Panc1 (cell line): ENCODE results near the gene MTFR1L. TPM values are rescaled to one million over a fixed set of nuclear protein-coding genes. Genes with fewer than 3 reads are reported as not detected.

Source experiments
- ATAC-seq: fragments of 200-7000 bp; cut with Tn5 transposase; 2 replicates; pipeline ENCODE4 v1.9.1; 2020; ENCODE audit warnings: mild to moderate bottlenecking, moderate library complexity
- BruUV-seq: library from RNA; stranded (reverse); fragments of 400-500 nt; replicated peaks from 2 replicates; lab custom pipeline; 2021; lab: Mats Ljungman, UMichigan
- CTCF ChIA-PET: fragments of 300-600 bp; sonication (Branson Sonifier 250); formaldehyde crosslinking; loops from one replicate; lab custom pipeline; 2022; ENCODE audit warnings: antibody characterized with exemption; lab: Charles Lee
- POLR2A ChIA-PET: fragments of 300-600 bp; sonication (Branson Sonifier 250); formaldehyde crosslinking; loops from one replicate; lab custom pipeline; 2022; ENCODE audit warnings: antibody characterized with exemption; lab: Charles Lee
- DNase-seq: peaks from one replicate; pipeline ENCODE4 v3.0.0-alpha.2; 2010; ENCODE audit warnings: low read depth, low spot score
- H3K27ac ChIP-seq: 2 replicates; pipeline ENCODE4 v1.5.1; 2011; ENCODE audit warnings: mild to moderate bottlenecking, low read length, inconsistent platforms
- H3K27me3 ChIP-seq: fragments of 200-500 bp; sonication (Bioruptor generic); 2 replicates; pipeline ENCODE4 v1.6.0; 2014; ENCODE audit warnings: low read length, inconsistent platforms; ENCODE audit not compliant: control insufficient read depth, insufficient read depth
- H3K36me3 ChIP-seq: fragments of 200-500 bp; sonication (Bioruptor generic); 2 replicates; pipeline ENCODE4 v1.5.1; 2014; ENCODE audit warnings: inconsistent platforms, mild to moderate bottlenecking, low read length, moderate library complexity; ENCODE audit not compliant: control insufficient read depth, insufficient read depth
- H3K4me1 ChIP-seq: 2 replicates; pipeline ENCODE4 v1.5.1; 2011; ENCODE audit warnings: inconsistent platforms, mild to moderate bottlenecking, low read length, moderate library complexity; ENCODE audit not compliant: control insufficient read depth, insufficient read depth
- H3K4me3 ChIP-seq, 2 experiments: 2 replicates each; pipeline ENCODE4 v1.5.1; 2011 to 2012; ENCODE audit warnings: low read depth in 2 of 2, low read length in 2 of 2, mild to moderate bottlenecking in 2 of 2, inconsistent platforms in 1 of 2, moderate library complexity in 1 of 2
- H3K9me3 ChIP-seq: fragments of 200-500 bp; sonication (Bioruptor generic); 2 replicates; pipeline ENCODE4 v1.5.1; 2014; ENCODE audit warnings: low read depth, mild to moderate bottlenecking, inconsistent platforms, low read length, moderate library complexity; ENCODE audit not compliant: control insufficient read depth, insufficient read depth
- POLR2AphosphoS5 ChIP-seq: IDR thresholded peaks from 2 replicates; pipeline ENCODE4 v1.6.1; 2012; ENCODE audit warnings: mild to moderate bottlenecking, low read depth, low read length, moderate library complexity
- SIN3A ChIP-seq: IDR thresholded peaks from 2 replicates; pipeline ENCODE4 v1.6.1; 2012; ENCODE audit warnings: low read depth, mild to moderate bottlenecking, low read length, moderate library complexity, borderline replicate concordance; ENCODE audit not compliant: insufficient read depth
- TCF7L2 ChIP-seq: IDR thresholded peaks from 2 replicates; pipeline ENCODE4 v1.6.1; 2011; ENCODE audit warnings: mild to moderate bottlenecking, low read depth, low read length, inconsistent platforms
- in situ Hi-C: cut with HindIII; loops from 2 replicates; pipeline ENCODE4 v1.10.0; 2016; ENCODE audit warnings: low sequenced_read_pairs, low pct_unique_long_range_greater_than_20kb
- intact Hi-C: fragments of 100-400 bp; cut with micrococcal nuclease; formaldehyde crosslinking; loops from one replicate; pipeline ENCODE4 v1.10.0; 2022; ENCODE audit not compliant: unreplicated experiment
- total RNA-seq: library from RNA; stranded (reverse); gene quantifications from one replicate; pipeline ENCODE4 v1.2.1, GENCODE V29; 2021; ENCODE audit not compliant: unreplicated experiment
- TF ChIP-seq, protein P1 (sequence below), 2 experiments: IDR thresholded peaks; 2 replicates each; pipeline ENCODE4 v1.6.1; 2011 to 2012; ENCODE audit warnings: low read depth in 2 of 2, control low read depth in 1 of 2, low read length in 1 of 2, mild to moderate bottlenecking in 1 of 2, moderate library complexity in 1 of 2; ENCODE audit not compliant: insufficient read depth in 1 of 2
- TF ChIP-seq, protein P2 (sequence below): fragments of 450-650 bp; IDR thresholded peaks from 2 replicates; pipeline ENCODE4 v1.5.1; 2017; ENCODE audit warnings: mild to moderate bottlenecking

The MTFR1L gene
- total RNA-seq, 1 experiment from 2014 or later: 68.5 TPM

DNA sequence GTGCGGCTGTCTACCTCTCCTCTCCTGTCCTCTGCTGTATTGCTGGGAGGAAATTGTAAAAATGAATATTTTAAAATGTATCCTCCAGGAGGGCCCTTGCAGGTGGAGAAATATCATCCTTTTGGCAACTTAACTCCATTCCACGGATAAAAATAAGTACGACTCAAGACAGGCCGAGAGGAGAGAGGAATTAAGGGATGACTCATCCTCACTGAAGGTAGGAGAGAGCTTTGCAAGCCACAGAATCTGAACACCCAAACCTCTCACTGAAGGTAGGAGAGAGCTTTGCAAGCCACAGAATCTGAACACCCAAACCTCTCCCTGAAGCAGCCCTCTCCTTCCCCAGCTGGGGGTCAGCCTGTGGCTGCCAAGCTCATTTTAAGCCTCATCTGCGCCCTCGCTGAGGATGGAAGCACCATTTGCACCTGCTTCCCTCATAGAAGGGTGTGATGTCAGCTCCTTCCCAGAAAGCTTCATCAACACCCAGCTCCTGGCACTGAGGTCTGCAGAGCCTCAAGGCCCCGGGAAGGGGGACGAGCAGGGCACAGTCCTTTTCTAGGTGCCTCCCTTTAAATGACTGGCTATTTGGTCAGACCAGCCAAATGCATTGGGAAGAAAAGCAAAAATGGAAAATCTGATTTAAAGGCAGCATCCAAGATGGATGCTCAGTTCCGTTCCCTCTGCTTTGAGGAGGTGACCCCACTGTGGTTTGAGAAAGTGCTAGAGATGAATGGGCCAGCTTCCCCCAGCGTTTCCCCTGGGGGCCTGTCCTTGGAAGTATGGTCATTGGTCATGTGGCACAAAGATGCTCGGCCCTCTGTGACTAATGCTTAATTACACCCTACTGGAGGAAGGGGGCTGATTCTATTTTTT is 32.6 kb upstream of the MTFR1L start:
- intact Hi-C loops: no loop called here
- ChIA-PET CTCF (no interaction called here), POLR2A (no interaction called here)
- H3K4me3 ChIP-seq: no peak overlapping the region
- DNase-seq: no peak
- no peak for ATAC-seq
- in situ Hi-C loops: no loop called here
- H3K27me3 ChIP-seq: no peaks in the 10 kb centered on the region
- TF ChIP-seq, protein P1, sequence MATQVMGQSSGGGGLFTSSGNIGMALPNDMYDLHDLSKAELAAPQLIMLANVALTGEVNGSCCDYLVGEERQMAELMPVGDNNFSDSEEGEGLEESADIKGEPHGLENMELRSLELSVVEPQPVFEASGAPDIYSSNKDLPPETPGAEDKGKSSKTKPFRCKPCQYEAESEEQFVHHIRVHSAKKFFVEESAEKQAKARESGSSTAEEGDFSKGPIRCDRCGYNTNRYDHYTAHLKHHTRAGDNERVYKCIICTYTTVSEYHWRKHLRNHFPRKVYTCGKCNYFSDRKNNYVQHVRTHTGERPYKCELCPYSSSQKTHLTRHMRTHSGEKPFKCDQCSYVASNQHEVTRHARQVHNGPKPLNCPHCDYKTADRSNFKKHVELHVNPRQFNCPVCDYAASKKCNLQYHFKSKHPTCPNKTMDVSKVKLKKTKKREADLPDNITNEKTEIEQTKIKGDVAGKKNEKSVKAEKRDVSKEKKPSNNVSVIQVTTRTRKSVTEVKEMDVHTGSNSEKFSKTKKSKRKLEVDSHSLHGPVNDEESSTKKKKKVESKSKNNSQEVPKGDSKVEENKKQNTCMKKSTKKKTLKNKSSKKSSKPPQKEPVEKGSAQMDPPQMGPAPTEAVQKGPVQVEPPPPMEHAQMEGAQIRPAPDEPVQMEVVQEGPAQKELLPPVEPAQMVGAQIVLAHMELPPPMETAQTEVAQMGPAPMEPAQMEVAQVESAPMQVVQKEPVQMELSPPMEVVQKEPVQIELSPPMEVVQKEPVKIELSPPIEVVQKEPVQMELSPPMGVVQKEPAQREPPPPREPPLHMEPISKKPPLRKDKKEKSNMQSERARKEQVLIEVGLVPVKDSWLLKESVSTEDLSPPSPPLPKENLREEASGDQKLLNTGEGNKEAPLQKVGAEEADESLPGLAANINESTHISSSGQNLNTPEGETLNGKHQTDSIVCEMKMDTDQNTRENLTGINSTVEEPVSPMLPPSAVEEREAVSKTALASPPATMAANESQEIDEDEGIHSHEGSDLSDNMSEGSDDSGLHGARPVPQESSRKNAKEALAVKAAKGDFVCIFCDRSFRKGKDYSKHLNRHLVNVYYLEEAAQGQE (IDR thresholded peaks at IDR 0.05; ENCODE audit: insufficient read depth in 1 of 2, low read depth in 2 of 2, low read length in 1 of 2): no peak
- TF ChIP-seq SIN3A: no peak
- no peak for TF ChIP-seq TCF7L2
- no peak for TF ChIP-seq POLR2AphosphoS5
- TF ChIP-seq, protein P2, sequence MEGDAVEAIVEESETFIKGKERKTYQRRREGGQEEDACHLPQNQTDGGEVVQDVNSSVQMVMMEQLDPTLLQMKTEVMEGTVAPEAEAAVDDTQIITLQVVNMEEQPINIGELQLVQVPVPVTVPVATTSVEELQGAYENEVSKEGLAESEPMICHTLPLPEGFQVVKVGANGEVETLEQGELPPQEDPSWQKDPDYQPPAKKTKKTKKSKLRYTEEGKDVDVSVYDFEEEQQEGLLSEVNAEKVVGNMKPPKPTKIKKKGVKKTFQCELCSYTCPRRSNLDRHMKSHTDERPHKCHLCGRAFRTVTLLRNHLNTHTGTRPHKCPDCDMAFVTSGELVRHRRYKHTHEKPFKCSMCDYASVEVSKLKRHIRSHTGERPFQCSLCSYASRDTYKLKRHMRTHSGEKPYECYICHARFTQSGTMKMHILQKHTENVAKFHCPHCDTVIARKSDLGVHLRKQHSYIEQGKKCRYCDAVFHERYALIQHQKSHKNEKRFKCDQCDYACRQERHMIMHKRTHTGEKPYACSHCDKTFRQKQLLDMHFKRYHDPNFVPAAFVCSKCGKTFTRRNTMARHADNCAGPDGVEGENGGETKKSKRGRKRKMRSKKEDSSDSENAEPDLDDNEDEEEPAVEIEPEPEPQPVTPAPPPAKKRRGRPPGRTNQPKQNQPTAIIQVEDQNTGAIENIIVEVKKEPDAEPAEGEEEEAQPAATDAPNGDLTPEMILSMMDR: no peak
- H3K27ac ChIP-seq: no peak overlapping the region
- H3K36me3 ChIP-seq: no peaks in the 10 kb centered on the region
- no peaks in the 10 kb centered on the region for H3K4me1 ChIP-seq
- no peaks in the 10 kb centered on the region for H3K9me3 ChIP-seq
- no TSS peak for BruUV-seq

DNA sequence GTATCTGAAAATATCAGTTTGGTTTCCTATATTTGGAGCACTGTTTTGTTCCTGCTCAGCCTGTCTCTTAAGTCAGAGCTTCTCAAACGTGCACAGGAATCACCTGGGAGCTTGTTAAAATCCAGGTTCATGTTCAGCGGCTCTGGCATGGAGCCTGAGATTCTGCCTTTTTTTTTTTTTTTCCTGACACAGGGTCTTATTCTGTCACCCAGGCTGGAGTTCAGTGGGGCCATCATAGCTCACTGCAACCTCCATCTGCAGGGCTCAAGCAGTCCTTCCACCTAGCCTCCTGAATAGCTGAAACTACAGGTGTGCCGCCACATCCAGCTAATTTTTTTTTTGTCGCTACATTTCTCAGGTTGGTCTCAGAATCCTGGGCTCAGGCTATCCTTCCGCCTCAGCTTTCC is 32.0 kb upstream of the MTFR1L start:
- no peaks in the 10 kb centered on the region for H3K36me3 ChIP-seq
- in situ Hi-C loops: no loop called here
- no peak overlapping the region for H3K27ac ChIP-seq
- no peaks in the 10 kb centered on the region for H3K27me3 ChIP-seq
- H3K4me3 ChIP-seq: no peak overlapping the region
- ChIA-PET POLR2A (interaction anchor here (0.5 kb wide), 1 partner anchor 12 kb away, joined by 3 read pairs; no protein-coding TSS in a partner anchor), CTCF (no interaction called here)
- ATAC-seq: no peak
- no TSS peak for BruUV-seq
- DNase-seq: no peak
- TF ChIP-seq, protein P1 (IDR thresholded peaks at IDR 0.05; ENCODE audit: insufficient read depth in 1 of 2, low read depth in 2 of 2, low read length in 1 of 2): no peak
- TF ChIP-seq POLR2AphosphoS5 (no peak), SIN3A (no peak), TCF7L2 (no peak)
- TF ChIP-seq, protein P2: no peak
- no peaks in the 10 kb centered on the region for H3K9me3 ChIP-seq
- intact Hi-C loops: no loop called here
- H3K4me1 ChIP-seq: no peaks in the 10 kb centered on the region
